Tibial nerve (tissue), 3 donors: ENCODE data around the gene PTGIS.

Experiments
- POLR2A ChIP-seq, 2 donors: fragments of 450-650 bp; IDR thresholded peaks; one replicate each; pipeline ENCODE4 v1.6.1; 2017; ENCODE audit warnings: antibody characterized with exemption in 2 of 2, mild to moderate bottlenecking in 2 of 2, moderate library complexity in 2 of 2
- TF ChIP-seq, protein P1 (sequence below), 5 experiments: fragments of 200-600 bp in 3 of 5; fragments of 450-650 bp in 2 of 5; sonication (generic) in 3 of 5; IDR thresholded peaks; one replicate each; pipeline ENCODE4 v1.5.1; 2016 to 2019; ENCODE audit warnings: antibody characterized with exemption in 5 of 5, mild to moderate bottlenecking in 3 of 5, moderate library complexity in 2 of 5

DNA sequence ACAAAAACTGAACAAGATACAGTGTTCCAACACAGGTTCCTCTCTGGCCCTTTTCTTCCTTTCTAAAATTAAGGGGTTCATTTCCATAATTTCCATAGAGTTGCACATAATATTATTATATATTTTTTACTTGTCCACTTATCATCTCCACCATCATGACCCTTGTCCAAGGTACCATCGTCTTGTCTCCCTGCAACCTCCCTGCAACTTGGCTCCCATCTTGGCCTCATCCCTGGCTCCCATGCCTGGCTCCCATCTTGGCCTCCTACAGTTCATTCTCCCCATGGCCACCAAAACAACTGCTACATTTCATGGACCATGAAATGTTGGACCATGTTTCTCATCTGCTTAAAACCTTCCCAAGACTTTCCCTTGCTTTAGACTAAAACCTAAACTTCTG is 82.4 kb downstream of the PTGIS start:
- TF ChIP-seq, protein P1, sequence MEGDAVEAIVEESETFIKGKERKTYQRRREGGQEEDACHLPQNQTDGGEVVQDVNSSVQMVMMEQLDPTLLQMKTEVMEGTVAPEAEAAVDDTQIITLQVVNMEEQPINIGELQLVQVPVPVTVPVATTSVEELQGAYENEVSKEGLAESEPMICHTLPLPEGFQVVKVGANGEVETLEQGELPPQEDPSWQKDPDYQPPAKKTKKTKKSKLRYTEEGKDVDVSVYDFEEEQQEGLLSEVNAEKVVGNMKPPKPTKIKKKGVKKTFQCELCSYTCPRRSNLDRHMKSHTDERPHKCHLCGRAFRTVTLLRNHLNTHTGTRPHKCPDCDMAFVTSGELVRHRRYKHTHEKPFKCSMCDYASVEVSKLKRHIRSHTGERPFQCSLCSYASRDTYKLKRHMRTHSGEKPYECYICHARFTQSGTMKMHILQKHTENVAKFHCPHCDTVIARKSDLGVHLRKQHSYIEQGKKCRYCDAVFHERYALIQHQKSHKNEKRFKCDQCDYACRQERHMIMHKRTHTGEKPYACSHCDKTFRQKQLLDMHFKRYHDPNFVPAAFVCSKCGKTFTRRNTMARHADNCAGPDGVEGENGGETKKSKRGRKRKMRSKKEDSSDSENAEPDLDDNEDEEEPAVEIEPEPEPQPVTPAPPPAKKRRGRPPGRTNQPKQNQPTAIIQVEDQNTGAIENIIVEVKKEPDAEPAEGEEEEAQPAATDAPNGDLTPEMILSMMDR (IDR thresholded peaks at IDR 0.05): no peak
- no peak for TF ChIP-seq POLR2A (IDR thresholded peaks at IDR 0.05)
